ENCODE results near the gene ARHGEF10L.

The ARHGEF10L gene

DNA sequence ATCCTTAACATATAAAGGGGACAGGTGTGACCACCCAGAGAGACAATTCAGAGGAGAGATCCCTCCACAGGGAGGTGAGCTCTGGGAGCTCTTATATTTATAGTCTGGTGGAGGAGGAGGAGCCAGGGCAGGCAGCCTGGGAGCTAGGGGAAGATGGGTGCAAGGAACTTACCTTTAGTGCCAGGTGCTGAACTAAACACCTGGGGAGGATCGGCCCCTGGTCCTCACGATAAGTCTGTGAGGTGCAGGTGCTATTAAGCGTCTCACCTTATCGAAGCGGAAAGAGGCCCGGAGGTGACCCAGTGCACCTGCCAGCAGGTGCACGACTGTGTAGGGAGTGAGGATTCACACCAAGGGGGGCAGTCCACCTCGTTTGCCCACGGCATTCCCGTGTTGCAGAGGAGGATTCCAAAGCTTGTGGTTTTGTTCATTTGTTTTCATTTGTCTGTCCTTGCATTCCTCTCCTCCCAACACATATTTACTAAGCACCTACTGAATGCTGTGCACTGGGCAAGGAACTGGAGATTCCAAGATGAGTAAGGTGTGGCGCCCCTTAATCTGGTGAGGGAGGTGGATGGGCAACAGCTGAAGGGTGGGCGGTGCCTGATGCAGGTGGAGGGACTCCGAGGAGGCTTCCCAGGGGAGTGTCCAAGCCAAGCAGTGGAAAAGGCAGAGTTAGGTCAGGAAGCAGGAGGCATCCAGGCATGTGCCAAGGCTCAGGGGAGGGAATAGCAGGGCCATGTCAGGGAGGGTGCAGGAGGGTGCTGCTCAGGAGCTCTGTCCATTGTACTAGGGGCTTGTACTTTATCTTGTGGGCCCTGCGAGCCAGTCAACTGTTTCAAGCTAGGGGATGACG lies 11.5 kb downstream of the ARHGEF10L start:
- no peak for DNase-seq

DNA sequence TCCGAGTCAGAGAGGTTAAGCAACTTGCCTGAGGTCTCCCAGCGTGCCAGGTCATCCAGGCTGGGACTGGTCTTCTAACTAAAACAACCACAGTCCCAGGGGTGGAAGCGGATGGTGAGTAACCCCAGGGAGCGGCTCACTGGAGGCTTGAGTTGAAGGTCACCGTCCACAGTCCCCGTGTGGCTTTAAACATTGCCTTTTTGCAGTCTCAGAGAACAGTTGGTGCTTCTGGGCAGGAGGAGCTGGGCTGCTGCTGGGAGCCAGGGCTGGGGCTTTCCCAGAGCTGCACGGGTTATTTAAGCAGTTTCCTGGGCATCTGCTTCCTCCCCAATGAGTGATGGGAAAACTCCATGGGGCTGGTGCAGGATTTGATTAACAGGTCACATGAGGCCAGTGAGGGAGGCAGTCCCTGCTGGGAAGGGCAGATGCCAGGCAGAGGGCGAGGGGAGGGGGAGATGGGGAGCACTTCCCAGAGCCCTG lies 12.3 kb downstream of the ARHGEF10L start:
- no peak for DNase-seq

DNA sequence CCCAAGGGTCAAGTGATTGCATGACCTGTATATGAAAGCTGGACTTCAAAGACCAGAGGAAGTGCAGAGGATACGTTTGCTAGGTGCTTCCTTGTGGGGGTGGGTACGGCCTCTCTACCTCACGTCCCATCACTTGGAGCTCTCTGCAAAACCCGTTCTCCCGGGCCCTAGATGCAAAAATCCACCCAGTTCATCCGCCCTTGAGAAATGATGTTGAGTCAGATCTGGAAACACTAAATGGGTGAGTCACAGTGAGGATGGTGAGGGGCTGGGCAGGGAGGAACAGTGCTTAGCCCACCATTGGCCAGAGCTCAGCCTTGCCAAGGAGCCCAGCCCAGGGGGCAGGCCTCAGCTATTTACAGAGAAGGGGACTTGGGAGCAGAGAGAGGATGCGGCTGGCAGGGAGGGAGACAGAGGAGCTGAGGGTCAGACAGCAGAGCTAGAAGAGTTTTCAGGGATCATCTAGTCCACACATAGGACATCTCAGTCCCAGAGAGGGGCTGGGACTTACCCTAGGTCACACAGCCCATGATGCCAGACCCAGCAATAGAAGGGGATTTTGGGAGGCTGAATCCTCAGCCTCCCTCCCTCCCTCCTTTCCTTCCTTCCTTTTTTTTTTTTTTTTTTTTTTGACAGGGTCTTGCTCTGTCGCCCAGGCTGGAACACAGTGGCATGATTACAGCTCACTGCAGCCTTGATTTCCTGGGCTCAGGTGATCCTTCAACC lies 14.6 kb downstream of the ARHGEF10L start:
- DNase-seq: no peak

DNA sequence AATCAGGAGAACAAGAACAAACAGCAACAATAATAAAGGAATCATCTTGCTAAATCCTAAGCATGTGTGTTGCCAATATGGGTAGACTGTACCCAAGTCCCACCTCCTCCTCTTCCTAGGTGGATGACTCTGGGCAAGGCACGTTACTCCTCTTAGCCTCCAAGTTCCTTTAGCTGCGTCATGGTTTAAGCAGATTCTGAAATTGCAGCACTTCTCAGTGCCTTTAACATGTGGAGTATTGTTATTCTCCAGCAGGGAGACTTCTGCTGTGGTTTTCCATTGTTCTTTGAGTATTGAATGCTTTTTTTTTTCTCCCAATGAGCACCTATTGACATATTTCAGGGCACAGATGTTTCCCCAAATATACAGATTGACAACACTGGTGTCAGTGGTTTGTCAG lies 15.5 kb downstream of the ARHGEF10L start:
- DNase-seq: no peak

DNA sequence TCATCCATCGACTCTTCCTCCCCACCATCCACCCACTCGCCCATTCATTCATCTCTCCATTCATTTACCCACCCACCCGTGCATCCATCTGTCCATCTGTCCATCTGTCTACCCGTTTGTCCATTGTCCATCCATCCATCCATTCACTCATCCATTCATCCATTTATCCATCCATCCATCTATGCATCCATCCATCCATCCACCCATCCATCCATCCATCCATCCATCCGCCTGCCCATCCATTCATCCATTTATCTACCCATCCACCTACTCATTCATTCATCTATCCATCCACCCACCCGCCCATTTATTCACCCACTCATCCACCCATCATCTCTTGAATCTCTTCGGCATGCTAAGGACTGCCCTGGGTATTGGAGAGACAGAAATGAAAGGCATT lies 18.5 kb downstream of the ARHGEF10L start:
- DNase-seq: no peak

DNA sequence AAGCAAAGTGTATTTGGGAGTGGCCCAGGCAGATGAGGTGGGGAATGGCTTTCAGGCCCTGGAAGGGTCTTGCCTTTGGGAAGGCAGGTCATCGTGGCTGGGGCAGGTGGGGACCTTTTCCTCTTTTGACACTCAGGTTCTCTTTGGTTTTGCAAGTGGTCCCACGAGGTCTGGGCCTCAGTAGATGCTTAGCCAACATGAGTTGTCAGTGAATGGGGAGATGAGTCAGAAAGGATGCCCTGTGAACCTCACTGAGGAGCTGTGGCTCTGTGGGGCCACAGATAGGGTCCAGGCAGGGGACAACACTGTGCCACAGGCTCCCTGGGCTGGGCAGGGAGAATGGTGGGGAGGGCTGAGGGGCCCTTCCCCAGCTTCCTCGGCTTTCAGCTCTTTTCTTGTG lies 19.0 kb downstream of the ARHGEF10L start:
- DNase-seq: no peak

DNA sequence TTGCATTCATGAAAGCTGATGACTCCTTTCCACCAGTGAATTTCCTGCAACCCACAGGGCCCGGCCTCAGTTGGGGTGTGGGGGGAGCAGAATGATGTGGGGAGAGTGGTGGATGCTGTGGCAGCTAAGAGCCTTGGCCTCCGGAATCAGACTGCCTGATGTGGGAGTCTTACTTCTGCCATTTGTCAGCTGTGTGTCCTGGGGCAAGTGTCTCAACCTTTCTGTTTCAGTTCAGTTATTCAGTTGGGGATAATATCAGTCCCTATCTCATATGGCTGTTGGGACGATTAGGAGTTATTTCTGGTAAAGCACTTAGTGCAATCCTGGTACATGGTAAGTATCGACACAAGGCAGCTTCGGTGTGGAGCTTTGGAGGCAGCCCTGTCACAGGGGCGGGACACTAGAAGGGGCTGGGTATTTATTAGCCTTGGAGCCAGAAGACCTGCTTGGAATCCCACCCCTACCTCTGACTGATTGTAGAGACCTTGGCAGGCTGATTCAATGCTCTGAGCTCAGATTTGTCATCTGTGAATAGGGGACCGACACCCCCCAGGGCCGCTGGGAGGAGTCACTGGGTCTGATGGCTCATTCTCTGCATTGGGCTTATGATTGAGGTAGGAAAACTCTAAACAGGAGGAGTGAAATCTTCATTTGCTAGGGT lies 19.6 kb downstream of the ARHGEF10L start:
- no peak for DNase-seq

DNA sequence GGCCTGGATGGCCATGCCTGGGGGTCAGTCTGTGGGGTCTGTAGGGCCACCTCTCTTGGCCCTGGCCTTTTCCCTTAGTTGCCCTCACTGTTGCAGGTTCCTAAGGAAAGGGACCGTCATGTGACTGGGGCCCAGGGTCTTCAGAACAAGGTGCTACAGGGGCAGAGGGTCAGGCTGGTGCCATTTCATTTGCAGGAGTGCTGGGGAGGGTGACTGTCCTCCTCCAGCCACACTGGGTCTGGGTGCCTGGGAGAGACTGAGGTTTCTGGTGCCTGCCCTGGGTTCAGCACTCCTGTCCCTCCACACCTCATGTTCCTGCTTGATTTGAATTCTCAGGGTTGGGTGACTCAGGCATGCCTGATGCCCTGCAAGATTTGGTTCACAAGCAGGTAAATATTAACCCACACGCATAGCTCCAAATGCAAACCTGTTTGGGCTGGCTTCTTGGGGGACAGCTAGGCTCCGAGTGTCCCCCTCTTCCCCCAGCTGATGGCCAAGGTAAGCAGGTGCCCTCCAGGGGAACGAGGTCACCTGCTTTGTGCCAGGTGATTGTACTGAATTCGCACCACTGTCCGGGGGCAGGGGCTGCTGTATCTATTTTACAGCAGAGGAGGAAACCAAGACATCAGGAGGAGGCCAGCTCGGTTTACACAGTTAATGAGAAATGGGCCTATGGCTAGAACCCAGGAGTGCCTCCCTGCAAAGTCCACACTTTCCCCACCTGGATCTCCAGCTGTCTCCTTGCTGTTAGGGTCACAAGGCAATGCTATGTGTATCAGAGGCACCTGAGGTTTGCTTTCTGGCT lies 20.3 kb downstream of the ARHGEF10L start:
- no peak for DNase-seq

DNA sequence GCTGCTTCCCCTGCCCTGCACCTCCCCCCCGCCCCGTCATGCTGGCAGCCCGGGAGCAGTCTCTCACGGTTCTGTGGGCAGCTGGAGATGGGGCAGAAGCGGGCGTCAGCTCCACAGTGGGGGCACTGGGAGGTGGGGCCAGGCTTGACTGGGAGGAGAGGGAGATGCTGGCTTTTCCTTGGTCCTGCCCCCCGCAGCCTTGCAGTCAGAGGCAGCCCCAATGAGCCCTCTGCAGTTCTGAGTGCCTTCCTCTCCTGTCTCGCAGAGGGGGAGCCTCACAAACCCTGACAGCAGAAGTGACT lies 21.7 kb downstream of the ARHGEF10L start:
- no peak for DNase-seq

DNA sequence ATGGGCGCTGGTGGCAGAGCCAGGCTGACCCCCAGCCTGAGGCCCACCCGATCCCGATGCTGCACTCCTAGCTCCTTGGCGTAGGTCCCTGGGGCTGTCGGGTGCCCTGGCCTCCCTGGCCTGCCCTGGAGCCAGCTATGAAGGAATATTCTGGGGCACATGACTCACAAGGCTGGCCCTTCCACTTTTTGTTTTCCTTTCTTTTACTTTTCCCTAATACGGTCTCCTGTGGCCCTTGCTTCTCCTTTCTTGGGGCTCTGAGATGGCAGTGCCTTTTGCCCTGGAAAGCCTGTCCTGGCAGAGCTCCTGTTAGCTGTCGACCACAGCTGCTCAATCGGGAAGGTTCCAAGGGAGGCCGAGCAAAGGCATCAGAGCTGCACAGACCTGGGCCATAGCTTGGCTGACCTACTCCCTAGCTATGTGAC lies 22.1 kb downstream of the ARHGEF10L start:
- DNase-seq: no peak

DNA sequence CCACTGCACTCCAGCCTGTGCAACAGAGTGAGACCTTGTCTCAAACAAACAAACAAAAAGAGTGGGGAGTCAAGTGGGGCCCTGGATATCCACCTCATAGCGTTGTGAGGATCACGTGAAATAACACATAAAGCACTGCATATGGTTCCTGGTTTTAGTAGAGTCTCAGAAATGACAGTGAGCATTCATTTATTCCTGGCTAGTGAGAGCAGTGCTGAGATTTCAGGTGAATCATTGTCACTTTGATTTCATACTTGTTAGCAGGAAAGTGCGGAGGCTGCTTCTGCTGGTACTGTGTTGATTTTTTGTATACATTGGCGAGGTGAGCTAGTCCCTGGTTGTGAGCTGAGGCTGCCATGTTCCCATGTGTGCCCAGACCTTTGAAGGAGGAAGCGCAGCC lies 22.9 kb downstream of the ARHGEF10L start:
- no peak for DNase-seq

DNA sequence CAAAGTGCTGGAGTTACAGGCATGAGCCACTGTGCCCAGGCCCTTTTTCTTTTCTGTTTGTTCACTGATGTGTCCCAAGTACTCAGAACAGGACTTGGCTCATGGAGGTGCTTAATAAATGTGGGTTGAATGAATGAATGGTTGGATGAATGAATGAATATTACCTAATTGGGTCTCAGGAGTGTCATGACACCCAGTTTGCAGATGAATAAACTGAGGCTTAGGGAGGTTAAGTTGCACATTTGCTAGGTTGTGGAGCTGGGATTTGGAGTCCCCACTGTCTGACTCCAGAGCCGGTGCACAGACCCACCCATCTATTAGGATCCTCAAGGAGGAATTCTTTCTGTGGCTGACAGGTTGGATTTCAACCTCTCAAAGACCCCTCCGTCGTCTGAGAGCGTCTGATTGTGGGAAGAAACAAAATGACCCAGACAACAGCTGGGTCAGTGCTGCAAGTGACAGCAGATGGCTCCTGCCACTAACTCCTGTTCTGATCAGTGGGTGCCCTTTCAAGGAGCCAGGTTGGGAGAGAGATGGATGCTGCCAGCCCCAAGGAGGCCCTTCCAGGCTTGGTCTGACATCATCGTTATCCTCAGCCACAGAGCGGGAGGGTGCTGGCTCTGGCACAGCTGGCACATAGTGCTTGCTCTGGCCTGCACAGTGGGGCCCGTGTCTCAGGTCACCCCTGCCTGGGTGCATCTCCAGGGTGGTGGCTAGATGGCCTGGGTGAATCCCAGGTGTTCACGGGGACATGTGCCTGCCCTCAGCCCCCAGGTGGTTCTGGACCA lies 24.2 kb downstream of the ARHGEF10L start:
- DNase-seq: no peak

DNA sequence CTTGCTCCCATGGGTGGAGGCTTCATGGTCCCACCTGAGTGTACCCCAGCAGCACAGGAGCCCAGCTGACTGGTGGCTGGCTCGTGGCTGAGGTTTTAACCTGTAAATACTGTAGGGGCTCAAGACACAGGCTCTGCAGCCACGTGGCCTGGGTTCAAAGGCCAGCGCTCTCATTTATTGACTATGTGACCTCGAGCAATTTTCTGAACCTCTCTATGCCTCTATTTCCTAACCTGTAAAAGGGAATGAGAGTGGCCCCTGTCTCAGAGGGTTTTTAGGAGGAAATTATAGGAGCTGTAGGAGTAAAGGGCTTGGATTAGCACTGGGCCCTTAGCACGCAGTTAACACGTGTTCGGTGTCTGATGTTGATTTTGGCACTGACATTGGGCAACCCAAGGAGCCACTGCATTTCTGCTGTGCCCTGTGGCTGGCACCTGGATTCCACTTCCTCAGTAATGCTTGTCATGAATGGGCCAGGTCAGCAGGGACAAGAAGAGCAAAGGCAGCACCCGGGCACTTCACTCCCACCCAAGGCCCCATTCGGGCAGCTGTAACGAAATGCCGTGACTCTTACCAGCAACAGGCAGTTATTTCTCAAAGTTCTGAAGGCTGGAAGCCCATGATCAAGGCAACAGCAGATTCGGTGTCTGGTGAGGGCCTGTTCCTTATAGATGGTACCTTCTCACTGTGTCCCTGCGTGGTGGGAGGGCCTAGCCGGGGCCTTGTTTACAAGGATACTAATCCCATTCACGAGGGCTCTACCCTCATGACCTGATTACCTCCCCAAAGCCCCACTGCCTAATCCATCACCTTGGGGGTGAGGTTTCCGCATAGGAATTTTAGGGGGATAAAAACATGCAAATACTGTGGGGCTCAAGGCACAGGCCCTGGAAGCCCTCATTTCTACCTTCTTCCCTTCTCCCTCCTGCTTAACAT lies 25.2 kb downstream of the ARHGEF10L start:
- no peak for DNase-seq

DNA sequence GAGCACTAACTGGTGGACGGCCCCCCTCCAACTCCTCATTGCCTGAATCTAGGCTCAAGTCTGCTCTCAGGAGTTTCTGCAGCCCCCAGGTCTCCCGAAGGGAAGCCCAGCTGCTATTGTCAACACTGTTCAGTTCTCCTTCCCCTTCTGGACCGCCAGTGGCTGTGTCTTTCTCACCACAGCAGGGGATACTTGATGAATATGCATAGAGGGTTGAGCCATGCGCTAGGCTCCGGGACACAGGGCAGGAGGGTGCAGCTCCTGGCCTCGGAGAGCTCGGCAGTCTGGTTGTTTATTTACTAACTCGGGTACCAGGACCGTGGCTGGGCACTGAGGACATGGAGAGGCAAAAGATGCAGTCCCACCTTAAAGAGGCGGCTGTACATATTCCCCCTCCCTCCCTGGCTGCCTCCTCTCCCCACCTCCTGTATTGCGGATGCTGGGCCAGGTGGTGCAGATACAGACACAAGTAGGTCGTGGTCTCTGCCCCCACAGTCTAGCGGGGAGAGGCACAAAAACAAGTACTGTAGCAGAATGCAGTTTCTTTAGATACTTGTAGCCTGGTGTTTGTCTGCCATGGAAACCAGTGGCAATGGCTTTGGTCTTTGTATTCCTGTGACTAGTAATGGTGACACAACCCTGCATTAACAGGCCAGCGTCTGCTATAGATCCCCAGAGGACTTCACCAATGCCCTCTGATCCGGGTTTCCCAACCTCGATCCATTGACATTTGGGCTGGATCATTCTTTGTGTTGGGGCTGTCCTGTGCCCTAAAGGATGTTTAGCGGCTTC lies 26.2 kb downstream of the ARHGEF10L start:
- no peak for DNase-seq

DNA sequence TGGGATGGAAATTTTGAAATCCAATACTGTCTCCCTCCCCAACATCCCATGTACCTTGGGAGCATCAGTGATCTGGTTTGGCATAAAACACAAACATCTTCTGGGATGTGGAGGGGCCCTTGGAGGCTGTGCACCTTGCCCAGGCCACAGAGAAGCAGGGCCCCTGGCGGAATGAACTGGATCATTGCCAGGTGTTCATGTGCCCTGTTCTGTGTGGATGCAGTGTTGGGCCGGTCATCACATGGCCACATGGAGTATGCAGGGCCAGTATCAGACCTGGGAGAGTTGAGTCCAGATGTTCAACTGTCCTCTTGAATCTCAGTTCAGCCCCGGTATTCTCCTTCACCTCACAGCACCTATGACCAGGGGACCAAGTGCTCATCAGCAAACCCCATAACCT lies 26.9 kb downstream of the ARHGEF10L start:
- no peak for DNase-seq

DNA sequence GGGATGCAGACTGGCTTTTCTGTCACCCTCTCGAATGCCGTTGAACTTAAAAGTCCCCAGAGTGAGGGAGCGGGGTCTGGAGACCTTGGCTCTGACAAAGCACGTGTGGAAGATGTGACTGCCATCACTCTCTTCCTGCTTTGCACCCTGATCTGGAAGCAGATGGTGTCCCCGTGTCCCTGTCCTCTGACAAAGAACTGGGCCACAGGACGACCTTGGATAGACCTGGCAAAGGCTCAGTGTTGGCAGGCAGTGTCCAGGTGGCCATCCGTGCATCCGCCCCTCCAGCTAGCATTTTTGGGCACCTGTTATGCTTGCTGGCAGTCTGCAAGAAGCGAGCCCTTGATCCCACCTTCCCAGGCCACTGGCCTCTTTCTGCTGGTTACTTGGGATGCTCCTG lies 27.4 kb downstream of the ARHGEF10L start:
- DNase-seq: no peak

DNA sequence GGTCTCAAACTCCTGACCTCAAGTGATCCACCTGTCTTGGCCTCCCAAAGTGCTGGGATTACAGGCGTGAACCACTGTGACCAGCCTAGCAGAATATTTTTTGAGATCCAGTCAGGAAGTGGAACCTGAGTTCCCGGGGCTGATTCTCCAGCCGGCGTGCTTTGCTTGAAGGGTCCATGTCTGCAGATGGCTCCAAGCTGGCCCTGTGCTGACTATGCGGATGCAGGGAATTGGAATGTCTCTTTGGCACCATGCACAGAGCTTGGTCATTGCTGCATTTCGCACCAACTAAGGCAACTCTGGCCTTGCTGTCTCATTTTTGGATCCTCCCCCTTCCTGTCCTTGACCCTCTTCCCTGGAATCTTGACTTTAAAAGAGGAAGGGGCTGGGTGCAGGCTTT lies 28.1 kb downstream of the ARHGEF10L start:
- DNase-seq: no peak

DNA sequence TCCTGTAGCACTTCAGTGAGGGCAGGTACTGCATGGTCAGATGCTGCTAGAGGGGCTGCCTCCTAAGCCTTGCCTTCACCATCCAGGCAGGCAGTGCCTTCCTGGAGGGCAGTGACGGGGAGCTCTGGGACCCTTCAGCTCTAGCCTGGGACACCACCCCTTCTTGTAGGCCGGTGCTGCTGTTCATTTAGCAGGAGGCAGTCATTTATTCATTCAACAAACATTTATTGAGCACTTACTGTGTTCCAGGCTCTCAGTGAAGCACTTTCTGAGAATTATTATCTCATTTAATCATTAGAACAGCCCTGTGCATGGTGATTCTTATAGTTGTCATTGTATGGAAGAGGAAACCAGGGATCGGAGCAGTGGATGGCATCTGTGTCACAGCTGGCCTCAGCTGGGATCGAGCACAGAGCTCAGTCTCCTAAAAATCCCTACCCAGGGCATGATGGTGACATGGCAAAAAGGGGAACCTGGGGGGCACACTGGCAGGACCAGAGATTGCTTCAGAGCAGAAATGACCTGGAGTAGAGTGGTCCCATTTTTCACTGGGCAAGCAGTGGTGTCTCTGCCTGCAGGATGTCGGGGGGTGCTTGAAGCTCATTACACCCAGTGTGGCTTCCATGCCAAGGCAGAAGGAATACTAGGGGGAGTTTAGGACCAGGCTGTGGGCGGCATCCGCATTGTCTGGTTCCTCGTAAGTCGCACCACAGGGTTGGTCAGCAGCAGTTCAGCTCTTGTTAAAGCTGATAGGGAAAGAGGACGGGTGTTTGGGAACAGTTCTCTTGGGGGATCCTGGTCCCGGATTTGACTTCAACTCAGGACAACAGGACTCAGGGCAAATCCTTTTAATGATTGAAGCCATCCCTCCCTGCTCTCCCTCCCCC lies 28.8 kb downstream of the ARHGEF10L start:
- no peak for DNase-seq
